HG03280 (cell line): ENCODE results near the gene SYNE1.
"Not testable (repeated sequence)": the region's sequence is repeated elsewhere in the genome, so short reads cannot be mapped to it uniquely, and the experiment has no call there.

Experiments
- ATAC-seq: cut with Tn5 transposase; IDR thresholded peaks from one replicate; pipeline ENCODE4 v1.9.1; 2021; ENCODE audit warnings: mild to moderate bottlenecking, moderate library complexity; ENCODE audit not compliant: unreplicated experiment

The SYNE1 gene

GRCh38 chr6:152441902-152442301 is 195.3 kb downstream of the SYNE1 start:
- no peak for ATAC-seq

DNA sequence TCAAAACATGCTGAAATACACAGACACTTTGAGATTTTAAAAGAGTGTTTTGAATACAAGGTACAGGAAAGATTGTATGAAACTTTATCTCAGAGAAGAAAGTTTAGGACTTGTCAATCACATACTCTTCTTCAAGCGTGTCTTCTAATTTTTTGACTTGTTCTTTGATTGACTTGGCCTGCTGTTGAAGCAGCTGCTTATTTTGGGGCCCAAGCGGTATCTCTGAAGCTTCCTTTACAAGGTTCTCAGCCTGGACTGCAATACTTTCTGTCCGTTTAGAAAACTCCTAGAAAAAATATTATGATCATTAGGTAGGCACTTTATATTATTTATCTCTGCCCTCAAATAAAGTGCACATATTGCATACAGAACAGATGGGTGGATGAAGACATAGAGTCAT is 201.3 kb downstream of the SYNE1 start:
- ATAC-seq = no peak

DNA sequence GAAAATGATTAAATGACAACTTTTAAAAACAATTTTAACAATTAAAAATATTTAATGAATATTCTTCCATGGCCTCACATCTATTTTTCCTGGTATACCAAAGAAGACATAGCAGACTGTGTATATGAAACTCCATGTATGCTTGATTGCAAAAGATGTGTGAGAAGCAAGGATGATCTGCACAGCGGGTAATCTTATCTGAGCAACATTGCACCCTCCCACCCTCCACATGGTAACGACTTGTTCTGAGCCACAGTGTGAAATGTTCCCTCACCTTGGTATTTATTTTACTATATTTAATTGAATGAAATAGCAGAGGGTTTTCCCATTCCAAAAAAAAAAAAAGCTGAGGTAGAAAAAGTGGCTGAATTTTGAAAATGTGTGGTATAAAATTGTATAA is 204.4 kb downstream of the SYNE1 start:
- no peak for ATAC-seq

GRCh38 chr6:152428126-152428525 is 209.0 kb downstream of the SYNE1 start:
- ATAC-seq = no peak

- no peak for ATAC-seq
Observed at GRCh38 chr6:152426276-152426675, 210.9 kb downstream of the SYNE1 start.

DNA sequence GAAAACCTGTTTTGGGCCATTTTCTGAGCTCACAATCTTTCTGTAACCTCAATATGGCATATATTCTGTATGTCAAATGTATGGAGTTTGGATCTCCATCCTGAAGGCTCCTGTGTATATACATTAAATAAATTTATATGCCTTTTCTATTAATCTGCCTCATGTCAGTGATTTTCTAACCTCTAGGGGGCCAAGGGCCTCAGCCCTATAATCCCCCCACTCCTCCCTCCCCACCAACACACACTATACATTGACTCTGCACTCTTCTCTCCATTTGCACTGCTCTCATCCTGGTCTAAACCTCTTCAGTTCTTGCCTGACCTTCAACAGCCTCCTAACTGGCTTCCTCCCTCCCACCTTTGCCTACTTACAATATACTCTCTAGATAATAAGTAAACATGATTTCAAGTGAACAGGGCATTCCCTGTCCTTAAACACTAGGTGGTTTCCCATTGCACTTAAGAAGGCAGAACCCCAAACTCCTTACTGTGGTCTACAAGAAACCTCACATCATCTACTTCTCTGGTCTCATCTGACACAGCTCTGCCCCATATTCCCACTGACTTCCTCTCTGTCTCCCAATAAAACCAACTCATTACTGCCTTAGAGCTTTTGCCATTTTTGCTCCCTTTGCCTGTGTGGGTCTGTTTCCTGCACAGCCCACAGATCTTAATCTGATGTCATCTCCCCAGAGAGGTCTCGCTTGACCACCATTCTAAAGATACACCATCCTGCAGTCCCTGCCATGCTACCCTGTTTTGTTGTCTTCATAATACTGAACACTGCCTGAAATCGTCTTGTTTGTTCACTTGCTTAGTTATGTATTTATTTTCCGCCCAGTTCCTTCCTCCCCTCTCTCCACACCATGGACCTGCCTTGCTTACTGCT is 213.7 kb downstream of the SYNE1 start:
- ATAC-seq = no peak

GRCh38 chr6:152421496-152421895 is 215.7 kb downstream of the SYNE1 start:
- not testable (repeated sequence) for ATAC-seq

- ATAC-seq = no peak
Observed at GRCh38 chr6:152420696-152421095, 216.5 kb downstream of the SYNE1 start.

GRCh38 chr6:152418551-152418950 is 218.6 kb downstream of the SYNE1 start:
- ATAC-seq = no peak

DNA sequence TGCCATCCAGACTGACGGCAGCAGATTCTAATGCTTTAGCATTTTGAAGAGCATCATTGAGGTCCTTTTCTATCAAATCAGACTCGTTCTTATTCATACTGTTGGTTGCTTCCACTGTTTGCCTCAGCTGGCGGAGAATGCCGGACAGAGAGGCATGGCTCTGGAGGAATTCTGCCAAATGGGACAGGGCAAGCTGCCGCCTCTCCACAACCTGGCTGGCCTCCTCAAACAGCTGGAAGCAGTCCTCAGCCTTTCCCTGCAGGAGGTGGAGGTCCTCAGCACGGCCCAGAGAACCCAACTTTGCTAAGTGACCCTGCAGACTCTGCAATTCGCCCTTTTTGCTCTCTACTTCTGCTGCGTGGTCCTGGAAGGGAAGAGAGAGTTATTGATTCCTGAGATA is 220.5 kb downstream of the SYNE1 start:
- ATAC-seq = no peak

- no peak for ATAC-seq
Observed at GRCh38 chr6:152404936-152405595, 232.1 kb downstream of the SYNE1 start.

DNA sequence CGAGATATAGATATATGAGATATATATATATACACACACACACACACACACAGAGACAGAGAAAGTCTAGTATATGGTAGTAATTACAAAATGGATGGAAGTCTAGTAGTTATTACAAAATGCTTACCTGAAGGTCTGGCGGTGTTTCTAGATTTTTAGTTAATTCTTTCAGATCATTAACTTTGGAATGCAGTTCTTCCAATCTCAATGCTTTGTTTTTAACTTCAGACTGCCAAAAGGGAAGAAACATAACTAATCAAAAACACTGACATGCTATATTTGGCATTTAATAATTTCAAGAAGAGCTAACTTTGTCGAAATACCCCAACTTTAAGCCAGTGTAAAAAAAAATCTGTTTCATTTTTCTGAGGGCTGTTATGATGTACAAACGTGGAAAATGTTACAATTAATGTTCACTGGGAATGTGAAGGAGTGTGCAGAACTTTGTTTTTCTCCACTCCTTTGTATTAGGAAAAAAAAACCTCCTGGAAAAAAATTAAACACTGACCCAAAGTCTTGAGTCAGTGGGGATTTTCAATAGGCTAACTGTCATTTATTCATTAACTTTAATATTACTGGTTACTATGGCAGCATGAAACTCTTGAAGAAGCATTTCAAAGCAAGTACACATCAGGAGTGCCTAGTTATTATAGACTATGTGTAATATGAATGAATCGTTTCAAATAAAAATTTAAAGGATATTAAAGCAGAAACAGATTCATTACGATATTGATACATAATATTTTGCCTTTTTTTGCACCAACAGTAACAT is 232.9 kb downstream of the SYNE1 start:
- ATAC-seq = no peak

- no peak for ATAC-seq
Observed at GRCh38 chr6:152402791-152403190, 234.4 kb downstream of the SYNE1 start.

GRCh38 chr6:152401978-152402377 is 235.2 kb downstream of the SYNE1 start:
- no peak for ATAC-seq

DNA sequence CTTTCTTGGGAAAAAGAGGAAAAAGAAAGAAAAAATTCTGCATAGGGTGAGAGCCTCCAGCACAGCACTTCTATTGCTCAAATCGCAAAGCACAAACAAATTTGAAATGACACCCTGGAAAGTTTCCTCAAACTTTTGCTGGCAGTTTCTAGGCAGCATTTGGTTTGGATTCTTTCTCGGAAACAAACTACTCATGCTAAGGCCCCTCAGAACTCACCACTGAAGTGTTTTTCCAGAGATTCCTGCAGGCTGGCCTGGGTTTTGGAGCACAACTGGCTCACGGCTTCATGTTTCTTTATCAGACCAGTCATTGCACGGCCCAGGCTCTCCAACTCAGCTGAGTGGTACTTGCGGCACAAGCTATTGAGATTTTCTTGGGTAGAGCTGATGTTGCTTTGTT is 237.8 kb downstream of the SYNE1 start:
- ATAC-seq = no peak

- no peak for ATAC-seq
Observed at GRCh38 chr6:152398993-152399392, 238.2 kb downstream of the SYNE1 start.

- no peak for ATAC-seq
Observed at GRCh38 chr6:152398316-152398715, 238.8 kb downstream of the SYNE1 start.

DNA sequence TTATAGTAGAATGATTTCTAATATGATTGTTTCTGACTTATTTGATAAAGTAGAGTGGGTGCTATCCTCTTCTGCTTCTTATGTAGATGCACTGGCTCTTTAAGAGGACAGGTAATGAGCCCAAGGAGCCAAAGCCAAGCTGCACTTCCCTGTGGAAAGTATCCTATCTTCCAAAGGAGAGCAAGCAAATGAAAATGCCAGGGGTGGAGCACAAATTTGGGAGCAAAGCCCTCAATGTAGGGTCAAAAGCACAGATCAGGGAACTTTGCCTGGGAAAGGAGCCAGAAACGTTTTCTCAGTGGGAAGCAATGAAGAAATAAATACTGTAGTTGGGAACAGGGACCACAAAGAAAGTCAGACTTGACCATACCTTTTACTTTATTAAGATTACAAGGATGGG is 242.9 kb downstream of the SYNE1 start:
- no peak for ATAC-seq

DNA sequence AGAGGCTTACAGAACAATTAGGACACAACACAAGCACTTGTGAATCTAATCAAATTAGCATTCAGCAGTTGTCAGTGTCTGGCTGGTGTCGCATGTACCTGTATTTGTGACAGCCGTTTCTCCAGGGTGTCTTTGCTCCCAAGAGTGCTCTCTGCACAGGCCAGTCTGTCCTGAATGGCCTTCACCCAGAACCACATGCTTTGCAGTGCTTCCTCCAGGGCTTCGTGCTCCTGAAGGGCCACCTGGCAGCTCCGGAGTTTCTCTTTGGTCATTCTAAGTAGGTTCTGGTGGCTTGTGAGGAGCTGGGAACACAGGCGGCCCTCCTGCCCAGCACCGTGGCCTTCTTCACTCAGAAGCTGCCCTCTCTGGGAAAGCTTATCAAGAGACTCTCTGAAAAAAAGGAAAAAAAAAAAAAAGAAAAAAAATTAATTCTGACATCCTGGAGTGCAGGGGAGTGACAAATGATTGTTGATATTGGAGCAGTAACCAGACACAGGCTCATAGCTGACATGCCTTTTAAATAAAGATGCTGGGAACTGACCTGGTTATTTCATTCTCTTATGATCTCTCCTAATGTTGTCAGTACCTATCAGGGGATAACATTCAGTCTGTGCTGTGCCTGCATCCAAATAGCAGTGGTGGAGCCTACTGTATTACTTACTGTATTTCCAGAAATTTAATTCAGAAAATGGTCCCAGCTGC is 245.8 kb downstream of the SYNE1 start:
- ATAC-seq = no peak

DNA sequence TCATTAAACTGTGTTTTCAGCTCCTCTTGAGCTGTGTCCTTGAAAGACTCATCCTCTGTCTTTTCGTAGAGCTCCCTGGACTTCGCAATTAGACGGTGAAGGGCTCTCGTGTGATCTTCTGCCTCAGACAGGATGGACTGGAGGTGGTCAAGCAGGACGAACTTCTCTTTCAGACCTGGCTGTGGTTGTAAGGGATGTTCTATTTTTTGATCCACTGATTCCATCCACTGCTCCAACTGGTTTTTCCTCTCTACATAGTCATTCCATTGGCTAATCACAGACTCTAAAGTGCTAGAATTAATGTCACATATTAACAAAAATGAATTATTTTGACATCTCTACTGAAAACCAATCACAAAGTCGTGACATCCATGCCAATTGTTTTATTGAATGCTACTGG is 250.1 kb downstream of the SYNE1 start:
- ATAC-seq = no peak

GRCh38 chr6:152386131-152386530 is 251.0 kb downstream of the SYNE1 start:
- no peak for ATAC-seq
